Adrenal gland (tissue), 5 donors: ENCODE measurements around the gene SLC23A1.

Experiments used
- POLR2A ChIP-seq, 2 donors: fragments of 450-650 bp; IDR thresholded peaks; one replicate each; pipeline ENCODE4 v1.6.1; 2017; ENCODE audit warnings: antibody characterized with exemption in 2 of 2, mild to moderate bottlenecking in 2 of 2, moderate library complexity in 1 of 2
- TF ChIP-seq, protein P1 (sequence below), 6 experiments: fragments of 450-650 bp in 4 of 6; fragments of 200-600 bp in 2 of 6; sonication (generic) in 1 of 6; IDR thresholded peaks; 1 replicate in 5 of 6; 2 replicates in 1 of 6; pipeline versions ENCODE4 v1.5.1 to v1.8.0; 2016 to 2021; ENCODE audit warnings: antibody characterized with exemption in 6 of 6, mild to moderate bottlenecking in 2 of 6, moderate library complexity in 1 of 6
- donor health status: DM: no; HTN: no; CAD: no.

DNA sequence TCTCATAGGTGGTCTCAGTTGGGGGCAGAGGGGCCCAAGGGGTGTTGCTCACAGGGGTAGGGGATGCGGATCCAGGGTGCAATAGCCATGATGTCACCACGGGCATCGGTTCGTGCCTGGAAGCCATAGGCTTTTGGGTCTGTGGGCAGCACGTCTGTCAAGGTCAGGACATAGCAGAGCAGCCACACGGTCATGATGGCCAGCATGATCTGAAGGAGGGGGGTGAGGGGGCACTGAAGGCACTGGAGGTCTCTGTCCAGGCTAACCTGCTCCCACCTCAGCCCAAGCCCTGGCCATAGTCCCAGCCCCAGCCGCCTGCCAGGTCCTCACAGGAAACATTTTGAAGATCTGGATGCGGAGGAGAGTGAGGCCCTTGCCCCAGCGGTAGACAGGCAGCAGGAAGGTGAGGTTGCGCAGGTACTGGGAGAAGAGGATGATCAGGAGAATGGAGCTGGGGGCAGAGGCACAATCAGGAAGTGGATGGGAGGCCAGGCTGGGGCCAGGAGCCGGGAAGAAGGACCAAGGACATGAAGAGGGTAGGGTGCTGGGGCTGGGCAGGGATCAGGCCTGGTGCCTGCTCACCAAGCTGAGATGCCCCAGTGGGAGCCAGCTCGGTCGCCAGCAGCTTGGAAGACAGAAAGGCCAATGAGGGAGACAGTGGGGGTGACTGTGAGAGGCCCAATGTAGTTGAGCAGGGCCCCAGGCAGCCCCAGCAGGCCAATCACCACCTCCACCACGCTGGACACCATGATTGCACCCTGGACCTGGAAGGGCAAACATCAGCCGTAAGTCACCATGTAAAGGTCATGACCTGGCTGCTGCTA is 3.3 kb downstream of the SLC23A1 start:
- TF ChIP-seq POLR2A (IDR thresholded peaks at IDR 0.05): no peak
- TF ChIP-seq, protein P1, sequence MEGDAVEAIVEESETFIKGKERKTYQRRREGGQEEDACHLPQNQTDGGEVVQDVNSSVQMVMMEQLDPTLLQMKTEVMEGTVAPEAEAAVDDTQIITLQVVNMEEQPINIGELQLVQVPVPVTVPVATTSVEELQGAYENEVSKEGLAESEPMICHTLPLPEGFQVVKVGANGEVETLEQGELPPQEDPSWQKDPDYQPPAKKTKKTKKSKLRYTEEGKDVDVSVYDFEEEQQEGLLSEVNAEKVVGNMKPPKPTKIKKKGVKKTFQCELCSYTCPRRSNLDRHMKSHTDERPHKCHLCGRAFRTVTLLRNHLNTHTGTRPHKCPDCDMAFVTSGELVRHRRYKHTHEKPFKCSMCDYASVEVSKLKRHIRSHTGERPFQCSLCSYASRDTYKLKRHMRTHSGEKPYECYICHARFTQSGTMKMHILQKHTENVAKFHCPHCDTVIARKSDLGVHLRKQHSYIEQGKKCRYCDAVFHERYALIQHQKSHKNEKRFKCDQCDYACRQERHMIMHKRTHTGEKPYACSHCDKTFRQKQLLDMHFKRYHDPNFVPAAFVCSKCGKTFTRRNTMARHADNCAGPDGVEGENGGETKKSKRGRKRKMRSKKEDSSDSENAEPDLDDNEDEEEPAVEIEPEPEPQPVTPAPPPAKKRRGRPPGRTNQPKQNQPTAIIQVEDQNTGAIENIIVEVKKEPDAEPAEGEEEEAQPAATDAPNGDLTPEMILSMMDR (IDR thresholded peaks at IDR 0.05): no peak
